ENCODE data around the gene CLTC. TPM values are rescaled to one million over a fixed set of nuclear protein-coding genes. Genes with fewer than 3 reads are reported as not detected.

CLTC gene
- total and polyA plus RNA-seq, 2 of the 8 experiments (the other 6 are each of a cell fraction or from before 2014, with no cell fraction given): 175 to 283 TPM

DNA sequence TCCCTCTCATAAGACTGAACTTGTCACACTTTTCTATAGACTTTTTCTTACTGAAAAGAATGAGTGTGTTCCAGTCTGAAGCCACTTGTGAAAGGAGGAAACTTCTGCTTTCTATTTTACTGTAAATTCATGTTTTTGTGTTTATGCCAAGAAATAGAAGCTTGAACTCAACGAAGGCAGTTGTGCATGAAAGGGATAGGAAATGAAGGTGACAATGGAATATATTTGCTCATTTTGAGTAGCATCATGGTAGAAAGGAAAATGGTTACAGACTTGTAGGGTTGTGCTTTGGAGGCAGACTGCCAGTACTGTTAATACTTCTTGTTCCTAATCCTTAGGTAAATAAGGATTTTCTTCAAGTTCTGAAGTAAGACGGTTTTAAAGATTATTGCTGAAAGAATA is 8.1 kb downstream of the CLTC start (continued):
- no peak for TF ChIP-seq GABPA (IDR thresholded peaks at IDR 0.05; ENCODE audit: borderline replicate concordance, insufficient read depth, low read length)
- no peak for TF ChIP-seq MAX (IDR thresholded peaks at IDR 0.05)
- TF ChIP-seq EGR1 (IDR thresholded peaks at IDR 0.05; ENCODE audit: borderline replicate concordance, low read depth, low read length): no peak
- no peak for TF ChIP-seq SP4 (IDR thresholded peaks at IDR 0.05; ENCODE audit: low read length)
- no peak for TF ChIP-seq POU5F1 (IDR thresholded peaks at IDR 0.05; ENCODE audit: low read depth, low read length)
- TF ChIP-seq HDAC6 (IDR thresholded peaks at IDR 0.05; ENCODE audit: low read depth, low read length): no peak
- no peak for TF ChIP-seq SIN3A (conservative IDR thresholded peaks at IDR 0.05 in 1 of 2, IDR thresholded peaks at IDR 0.05 in 1 of 2; ENCODE audit: low read depth in 1 of 2, low read length in 2 of 2)
- no peak for TF ChIP-seq KDM4A (IDR thresholded peaks at IDR 0.05; ENCODE audit: low read depth, low read length, severe bottlenecking)
- no peak for TF ChIP-seq HDAC2 (IDR thresholded peaks at IDR 0.05; ENCODE audit: borderline replicate concordance in 1 of 2, low read depth in 2 of 2, low read length in 2 of 2)
- no peak for TF ChIP-seq CHD1 (IDR thresholded peaks at IDR 0.05; ENCODE audit: low read depth, low read length)

Data from H1 (cell line).